Measurements from ENCODE around the gene MACROD2.

DNA sequence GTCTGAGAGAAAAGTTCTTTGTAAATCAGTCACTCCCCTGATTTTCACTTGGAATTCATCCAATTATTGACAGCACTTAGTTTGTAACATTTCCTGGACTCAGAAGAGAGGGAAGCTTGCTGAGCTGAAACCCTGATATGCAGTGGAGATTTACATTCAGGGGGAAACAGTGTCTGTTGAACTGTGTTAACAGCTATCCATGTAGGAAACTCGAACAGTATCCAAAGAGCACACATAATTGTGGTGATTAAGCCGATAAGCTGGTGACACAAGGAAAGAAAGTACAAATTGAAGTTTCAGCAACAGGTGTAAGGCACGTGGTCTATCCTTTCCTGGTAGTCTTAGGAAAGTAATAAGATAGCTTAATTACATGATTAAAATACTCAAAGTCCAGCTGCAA lies 420.2 kb downstream of the MACROD2 start:
- TF ChIP-seq, protein P1, sequence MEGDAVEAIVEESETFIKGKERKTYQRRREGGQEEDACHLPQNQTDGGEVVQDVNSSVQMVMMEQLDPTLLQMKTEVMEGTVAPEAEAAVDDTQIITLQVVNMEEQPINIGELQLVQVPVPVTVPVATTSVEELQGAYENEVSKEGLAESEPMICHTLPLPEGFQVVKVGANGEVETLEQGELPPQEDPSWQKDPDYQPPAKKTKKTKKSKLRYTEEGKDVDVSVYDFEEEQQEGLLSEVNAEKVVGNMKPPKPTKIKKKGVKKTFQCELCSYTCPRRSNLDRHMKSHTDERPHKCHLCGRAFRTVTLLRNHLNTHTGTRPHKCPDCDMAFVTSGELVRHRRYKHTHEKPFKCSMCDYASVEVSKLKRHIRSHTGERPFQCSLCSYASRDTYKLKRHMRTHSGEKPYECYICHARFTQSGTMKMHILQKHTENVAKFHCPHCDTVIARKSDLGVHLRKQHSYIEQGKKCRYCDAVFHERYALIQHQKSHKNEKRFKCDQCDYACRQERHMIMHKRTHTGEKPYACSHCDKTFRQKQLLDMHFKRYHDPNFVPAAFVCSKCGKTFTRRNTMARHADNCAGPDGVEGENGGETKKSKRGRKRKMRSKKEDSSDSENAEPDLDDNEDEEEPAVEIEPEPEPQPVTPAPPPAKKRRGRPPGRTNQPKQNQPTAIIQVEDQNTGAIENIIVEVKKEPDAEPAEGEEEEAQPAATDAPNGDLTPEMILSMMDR (IDR thresholded peaks at IDR 0.05), result no peak
- no peak for TF ChIP-seq POLR2A (IDR thresholded peaks at IDR 0.05)
